CD4-positive, alpha-beta memory T cell (primary cell): ENCODE results near the gene IL23R. TPM values are rescaled to one million over a fixed set of nuclear protein-coding genes. Genes with fewer than 3 reads are reported as not detected.

Experiments used
- CTCF ChIA-PET: fragments of 350-600 bp; sonication (Branson Sonifier 250); formaldehyde crosslinking; loops from one replicate; lab custom pipeline; 2021; ENCODE audit warnings: inconsistent platforms; ENCODE audit not compliant: partially characterized antibody; lab: Charles Lee
- POLR2A ChIA-PET: fragments of 350-600 bp; sonication (Branson Sonifier 250); formaldehyde crosslinking; loops from one replicate; lab custom pipeline; 2021; ENCODE audit not compliant: partially characterized antibody; lab: Charles Lee
- DNase-seq, 5 donors: peaks; one replicate each; pipeline versions ENCODE4 v3.0.0 to v3.0.0-alpha.2; 2020 to 2022; ENCODE audit warnings: mixed read lengths in 1 of 5
- H3K27ac ChIP-seq: one replicate; pipeline ENCODE4 v1.7.0; 2013; ENCODE audit warnings: low read depth, low read length
- H3K27me3 ChIP-seq: 2 replicates; pipeline ENCODE4 v1.7.0; 2013; ENCODE audit warnings: mild to moderate bottlenecking, low read length, moderate library complexity; ENCODE audit not compliant: insufficient read depth
- H3K36me3 ChIP-seq: 2 replicates; pipeline ENCODE4 v1.7.0; 2013; ENCODE audit warnings: mild to moderate bottlenecking, low read length, moderate library complexity; ENCODE audit not compliant: insufficient read depth
- H3K4me1 ChIP-seq: 2 replicates; pipeline ENCODE4 v1.7.0; 2013; ENCODE audit warnings: mild to moderate bottlenecking, low read length, moderate library complexity; ENCODE audit not compliant: insufficient read depth
- H3K4me3 ChIP-seq, 2 donors: one replicate each; pipeline ENCODE4 v1.7.0; 2013; ENCODE audit warnings: low read length in 2 of 2, mild to moderate bottlenecking in 1 of 2
- H3K9me3 ChIP-seq, 2 donors: one replicate each; pipeline ENCODE4 v1.7.0; 2013; ENCODE audit warnings: low read length in 2 of 2, control low read depth in 1 of 2; ENCODE audit not compliant: control insufficient read depth in 1 of 2
- H3K27ac Mint-ChIP-seq, 7 donors: one replicate each; pipeline ENCODE4 v1.8.0; 2020 to 2021; ENCODE audit warnings: mixed read lengths in 7 of 7, mild to moderate bottlenecking in 6 of 7, inconsistent platforms in 3 of 7, moderate library complexity in 3 of 7
- H3K27me3 Mint-ChIP-seq, 2 donors: one replicate each; pipeline ENCODE4 v1.8.0; 2020 to 2021; ENCODE audit warnings: mixed read lengths in 2 of 2
- H3K36me3 Mint-ChIP-seq, 2 donors: one replicate each; pipeline ENCODE4 v1.8.0; 2020 to 2021; ENCODE audit warnings: mixed read lengths in 2 of 2, inconsistent platforms in 1 of 2, mild to moderate bottlenecking in 1 of 2
- H3K4me1 Mint-ChIP-seq, 4 donors: one replicate each; pipeline ENCODE4 v1.8.0; 2020 to 2021; ENCODE audit warnings: mixed read lengths in 4 of 4, mild to moderate bottlenecking in 1 of 4
- H3K4me3 Mint-ChIP-seq, 8 donors: one replicate each; pipeline ENCODE4 v1.8.0; 2020 to 2021; ENCODE audit warnings: mixed read lengths in 8 of 8, mild to moderate bottlenecking in 7 of 8, moderate library complexity in 6 of 8, inconsistent platforms in 3 of 8
- H3K9me3 Mint-ChIP-seq, 8 donors: one replicate each; pipeline ENCODE4 v1.8.0; 2020 to 2021; ENCODE audit warnings: mixed read lengths in 8 of 8, mild to moderate bottlenecking in 5 of 8, inconsistent platforms in 3 of 8, moderate library complexity in 1 of 8
- intact Hi-C: fragments of 100-400 bp; cut with micrococcal nuclease; formaldehyde crosslinking; loops from one replicate; pipeline ENCODE4 v1.15.1; 2023
- polyA plus RNA-seq, 2 donors: library from polyadenylated mRNA; unstranded; fragments of 300-500 nt; fragmentation: Illumina TruSeq; gene quantifications; one replicate each; pipeline ENCODE4 v1.2.3, GENCODE V29; 2021
- total RNA-seq, 2 experiments: library from RNA; stranded (reverse); gene quantifications; one replicate each; pipeline ENCODE4 v1.2.3, GENCODE V29; 2021

IL23R gene
- total and polyA plus RNA-seq, 4 experiments from 2014 or later = 0.47 to 2.6 (median 1.5) TPM

GRCh38 chr1:67213948-67214347 is 47.7 kb downstream of the IL23R start:
- no peaks in the 10 kb centered on the region for H3K36me3 Mint-ChIP-seq
- no peaks in the 10 kb centered on the region for H3K36me3 ChIP-seq
- no peak overlapping the region for H3K27ac ChIP-seq
- peaks cover 10 to 18% (median 14%) of the 10 kb centered on the region in 4 donors for H3K4me1 Mint-ChIP-seq
- CTCF ChIA-PET = interaction anchor here (0.8 to 8.9 kb wide), 36 partner anchors 8 to 1293 kb away, joined by 3 to 212 read pairs (median 6); no protein-coding TSS in a partner anchor
- no peaks in the 10 kb centered on the region for H3K9me3 Mint-ChIP-seq
- no peak overlapping the region for H3K4me3 ChIP-seq
- intact Hi-C loops = loop anchor here (1.0 to 5.0 kb wide), 4 partner anchors 42 to 449 kb away; no protein-coding TSS in a partner anchor
- H3K27me3 ChIP-seq = no peaks in the 10 kb centered on the region
- no peak for DNase-seq
- peaks cover 14% of the 10 kb centered on the region for H3K4me1 ChIP-seq
- POLR2A ChIA-PET = no interaction called here
- no peak overlapping the region for H3K27ac Mint-ChIP-seq
- no peaks in the 10 kb centered on the region for H3K27me3 Mint-ChIP-seq
- no peaks in the 10 kb centered on the region for H3K9me3 ChIP-seq
- H3K4me3 Mint-ChIP-seq = no peak overlapping the region

DNA sequence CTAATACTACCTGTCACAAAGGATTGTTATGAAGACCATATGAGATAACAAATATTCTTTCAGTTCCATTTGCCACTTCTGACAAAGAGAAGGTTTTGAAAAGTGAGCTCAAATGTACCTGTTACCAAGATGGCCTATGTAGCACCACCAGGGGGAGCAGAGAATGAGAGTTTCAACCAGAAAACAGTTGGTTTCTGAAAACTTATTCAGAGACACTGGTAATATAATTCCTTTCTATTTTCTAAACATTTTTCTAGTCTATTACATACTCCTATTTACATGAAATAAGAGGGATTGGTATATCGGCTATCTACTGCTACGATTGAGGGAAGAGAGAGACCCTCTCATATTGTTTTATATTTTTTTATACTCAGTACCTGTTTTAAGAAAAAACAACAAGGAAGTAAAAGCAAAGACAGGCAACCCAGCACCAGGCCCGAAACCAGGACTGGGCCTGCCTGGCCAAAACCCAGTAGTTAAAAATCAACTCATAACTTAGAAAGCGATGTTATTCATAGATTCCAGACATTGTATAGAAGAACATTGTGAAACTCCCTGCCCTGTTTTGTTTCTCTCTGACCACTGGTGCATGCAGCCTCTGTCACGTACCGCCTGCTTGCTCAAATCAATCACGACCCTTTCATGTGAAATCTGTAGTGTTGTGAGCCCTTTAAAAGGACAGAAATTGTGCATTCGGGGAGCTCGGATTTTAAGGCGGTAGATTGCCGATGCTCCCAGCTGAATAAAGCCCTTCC is 48.3 kb downstream of the IL23R start:
- Mint-ChIP-seq H3K4me3 (no peak overlapping the region), H3K9me3 (no peaks in the 10 kb centered on the region), H3K4me1 (peaks cover 10 to 18% (median 14%) of the 10 kb centered on the region in 4 donors), H3K36me3 (no peaks in the 10 kb centered on the region), H3K27me3 (no peaks in the 10 kb centered on the region), H3K27ac (peak overlapping the region in 1 of 7 donors; percentile 0)
- Histone ChIP-seq H3K4me1 (peaks cover 14% of the 10 kb centered on the region), H3K9me3 (no peaks in the 10 kb centered on the region), H3K27ac (no peak overlapping the region), H3K36me3 (no peaks in the 10 kb centered on the region), H3K27me3 (no peaks in the 10 kb centered on the region), H3K4me3 (no peak overlapping the region)
- intact Hi-C loops = loop anchor here (1.0 to 5.0 kb wide), 2 partner anchors 42 to 286 kb away; no protein-coding TSS in a partner anchor
- ChIA-PET CTCF (interaction anchor here (0.8 to 8.9 kb wide), 34 partner anchors 9 to 545 kb away, joined by 3 to 212 read pairs (median 8); no protein-coding TSS in a partner anchor), POLR2A (no interaction called here)
- DNase-seq = peak; percentile 41 to 53 (median 45)

DNA sequence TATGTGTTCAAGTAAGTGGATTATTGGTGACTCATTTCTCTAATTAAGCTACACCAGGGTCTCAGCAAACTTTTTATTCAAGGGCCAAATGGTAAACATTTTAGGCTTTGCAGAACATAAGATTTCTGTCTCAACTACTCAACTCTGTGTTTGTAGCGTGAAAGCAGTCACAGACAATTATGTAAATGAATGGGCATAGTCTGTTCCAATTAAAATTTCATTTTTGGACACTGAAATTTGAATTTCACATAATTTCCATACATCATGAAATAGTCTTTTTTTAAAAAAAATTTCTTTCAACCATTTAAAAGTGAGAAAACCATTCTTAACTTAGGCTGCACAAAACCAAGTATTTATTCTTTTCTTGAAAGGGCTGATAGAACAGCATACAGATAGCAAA is 50.1 kb downstream of the IL23R start:
- H3K4me1 Mint-ChIP-seq = peaks cover 10 to 16% (median 13%) of the 10 kb centered on the region in 4 donors

DNA sequence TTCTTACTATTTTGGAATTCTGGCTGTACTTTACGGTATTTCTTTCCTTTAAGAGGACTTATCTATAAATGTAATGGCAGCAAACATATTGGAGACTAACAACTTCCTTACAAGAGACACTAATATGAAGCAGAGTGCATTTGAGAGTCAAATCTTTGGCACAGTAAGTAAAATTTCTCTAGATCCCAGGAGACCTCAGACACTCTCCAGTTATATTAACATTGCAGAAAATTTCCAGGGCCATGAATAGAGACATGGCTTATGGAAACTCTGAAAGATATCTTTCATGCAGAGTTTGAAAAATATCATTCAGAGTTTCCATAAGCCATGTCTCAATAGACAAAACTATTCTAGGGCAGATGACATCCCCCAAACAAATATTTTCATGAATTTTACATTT is 51.2 kb downstream of the IL23R start:
- Mint-ChIP-seq H3K27me3 (no peaks in the 10 kb centered on the region), H3K27ac (no peak overlapping the region), H3K9me3 (no peaks in the 10 kb centered on the region), H3K36me3 (no peaks in the 10 kb centered on the region), H3K4me3 (no peak overlapping the region), H3K4me1 (peaks cover 2 to 6% (median 5%) of the 10 kb centered on the region in 4 donors)
- Histone ChIP-seq H3K36me3 (no peaks in the 10 kb centered on the region), H3K4me3 (no peak overlapping the region), H3K9me3 (no peaks in the 10 kb centered on the region), H3K27ac (no peak overlapping the region), H3K27me3 (no peaks in the 10 kb centered on the region), H3K4me1 (peaks cover 1% of the 10 kb centered on the region)
- CTCF ChIA-PET = interaction anchor here (1.2 to 1.6 kb wide), 2 partner anchors 8 to 283 kb away, joined by 8 read pairs; no protein-coding TSS in a partner anchor
- DNase-seq = no peak
- POLR2A ChIA-PET = no interaction called here
- intact Hi-C loops = no loop called here

More for the DNA sequence above, 50.1 kb downstream of the IL23R start:
- H3K4me3 ChIP-seq = no peak overlapping the region
- H3K27ac Mint-ChIP-seq = no peak overlapping the region
- ChIA-PET CTCF (interaction anchor here (1.0 to 8.9 kb wide), 6 partner anchors 69 to 452 kb away, joined by 3 to 212 read pairs (median 70); no protein-coding TSS in a partner anchor), POLR2A (no interaction called here)
- no peaks in the 10 kb centered on the region for H3K9me3 ChIP-seq
- H3K27me3 Mint-ChIP-seq = no peaks in the 10 kb centered on the region
- no peaks in the 10 kb centered on the region for H3K36me3 ChIP-seq
- intact Hi-C loops = no loop called here
- no peaks in the 10 kb centered on the region for H3K9me3 Mint-ChIP-seq
- DNase-seq = no peak
- peaks cover 11% of the 10 kb centered on the region for H3K4me1 ChIP-seq
- H3K4me3 Mint-ChIP-seq = no peak overlapping the region
- no peaks in the 10 kb centered on the region for H3K36me3 Mint-ChIP-seq
- no peak overlapping the region for H3K27ac ChIP-seq
- H3K27me3 ChIP-seq = no peaks in the 10 kb centered on the region

GRCh38 chr1:67217938-67218337 is 51.7 kb downstream of the IL23R start:
- intact Hi-C loops = no loop called here
- no peaks in the 10 kb centered on the region for H3K36me3 ChIP-seq
- Mint-ChIP-seq H3K27ac (no peak overlapping the region), H3K36me3 (no peaks in the 10 kb centered on the region), H3K9me3 (no peaks in the 10 kb centered on the region), H3K4me1 (peaks cover 2 to 5% (median 3%) of the 10 kb centered on the region in 4 donors), H3K27me3 (no peaks in the 10 kb centered on the region), H3K4me3 (no peak overlapping the region)
- H3K4me3 ChIP-seq = no peak overlapping the region
- no peaks in the 10 kb centered on the region for H3K27me3 ChIP-seq
- ChIA-PET POLR2A (no interaction called here), CTCF (interaction anchor here (0.8 to 1.6 kb wide), 4 partner anchors 8 to 282 kb away, joined by 3 to 8 read pairs (median 6); no protein-coding TSS in a partner anchor)
- DNase-seq = no peak
- H3K9me3 ChIP-seq = no peaks in the 10 kb centered on the region
- H3K27ac ChIP-seq = no peak overlapping the region
- no peaks in the 10 kb centered on the region for H3K4me1 ChIP-seq

GRCh38 chr1:67224856-67225255 is 58.6 kb downstream of the IL23R start:
- H3K27me3 Mint-ChIP-seq = no peaks in the 10 kb centered on the region
- H3K4me1 Mint-ChIP-seq = peaks cover 0 to 4% (median 2%) of the 10 kb centered on the region in 4 donors
- H3K27ac Mint-ChIP-seq = no peak overlapping the region
- Histone ChIP-seq H3K9me3 (no peaks in the 10 kb centered on the region), H3K4me1 (no peaks in the 10 kb centered on the region), H3K27ac (no peak overlapping the region), H3K36me3 (no peaks in the 10 kb centered on the region), H3K4me3 (no peak overlapping the region), H3K27me3 (no peaks in the 10 kb centered on the region)
- no peak for DNase-seq
- CTCF ChIA-PET = interaction anchor here (0.9 to 2.4 kb wide), 4 partner anchors 9 to 275 kb away, joined by 3 to 23 read pairs (median 6); no protein-coding TSS in a partner anchor
- intact Hi-C loops = no loop called here
- POLR2A ChIA-PET = interaction anchor here (0.6 kb wide), 1 partner anchor 62 kb away, joined by 4 read pairs; no protein-coding TSS in a partner anchor
- H3K9me3 Mint-ChIP-seq = no peaks in the 10 kb centered on the region
- no peak overlapping the region for H3K4me3 Mint-ChIP-seq
- no peaks in the 10 kb centered on the region for H3K36me3 Mint-ChIP-seq

- no peaks in the 10 kb centered on the region for H3K9me3 Mint-ChIP-seq
- H3K36me3 Mint-ChIP-seq = no peaks in the 10 kb centered on the region
- no peak overlapping the region for H3K4me3 ChIP-seq
- ChIA-PET CTCF (interaction anchor here (0.6 to 1.8 kb wide), 5 partner anchors 13 to 389 kb away, joined by 3 to 6 read pairs (median 3); no protein-coding TSS in a partner anchor), POLR2A (no interaction called here)
- H3K27ac Mint-ChIP-seq = no peak overlapping the region
- no peaks in the 10 kb centered on the region for H3K4me1 ChIP-seq
- no peaks in the 10 kb centered on the region for H3K27me3 Mint-ChIP-seq
- H3K27me3 ChIP-seq = no peaks in the 10 kb centered on the region
- no peaks in the 10 kb centered on the region for H3K36me3 ChIP-seq
- intact Hi-C loops = no loop called here
- peaks cover 0 to 4% (median 2%) of the 10 kb centered on the region in 4 donors for H3K4me1 Mint-ChIP-seq
- H3K4me3 Mint-ChIP-seq = no peak overlapping the region
- H3K9me3 ChIP-seq = no peaks in the 10 kb centered on the region
- no peak overlapping the region for H3K27ac ChIP-seq
- no peak for DNase-seq
These were observed 60.4 kb downstream of the IL23R start for GRCh38 chr1:67226688-67227087.
